Measurements from ENCODE around the gene SGCG.

DNA sequence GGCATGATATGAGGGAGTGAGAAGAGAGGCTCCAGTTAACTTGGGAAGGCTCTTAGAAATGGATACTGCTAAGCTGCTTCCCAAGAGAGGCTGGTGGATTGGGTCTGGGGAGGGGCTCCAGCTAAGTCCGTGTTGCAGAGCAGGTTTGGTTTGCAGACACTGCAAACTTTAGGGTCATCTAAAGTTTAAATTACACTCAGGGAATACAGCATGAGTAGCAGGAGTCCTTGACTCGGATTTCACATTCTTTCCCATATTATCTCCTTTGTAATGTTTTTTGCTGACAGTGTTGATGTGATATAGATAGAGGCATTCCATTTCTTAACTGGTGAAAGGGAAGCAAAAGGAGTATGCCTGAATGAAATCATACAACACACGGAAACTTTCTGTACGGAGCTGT is 31.9 kb downstream of the SGCG start:
- TF ChIP-seq, protein P1, sequence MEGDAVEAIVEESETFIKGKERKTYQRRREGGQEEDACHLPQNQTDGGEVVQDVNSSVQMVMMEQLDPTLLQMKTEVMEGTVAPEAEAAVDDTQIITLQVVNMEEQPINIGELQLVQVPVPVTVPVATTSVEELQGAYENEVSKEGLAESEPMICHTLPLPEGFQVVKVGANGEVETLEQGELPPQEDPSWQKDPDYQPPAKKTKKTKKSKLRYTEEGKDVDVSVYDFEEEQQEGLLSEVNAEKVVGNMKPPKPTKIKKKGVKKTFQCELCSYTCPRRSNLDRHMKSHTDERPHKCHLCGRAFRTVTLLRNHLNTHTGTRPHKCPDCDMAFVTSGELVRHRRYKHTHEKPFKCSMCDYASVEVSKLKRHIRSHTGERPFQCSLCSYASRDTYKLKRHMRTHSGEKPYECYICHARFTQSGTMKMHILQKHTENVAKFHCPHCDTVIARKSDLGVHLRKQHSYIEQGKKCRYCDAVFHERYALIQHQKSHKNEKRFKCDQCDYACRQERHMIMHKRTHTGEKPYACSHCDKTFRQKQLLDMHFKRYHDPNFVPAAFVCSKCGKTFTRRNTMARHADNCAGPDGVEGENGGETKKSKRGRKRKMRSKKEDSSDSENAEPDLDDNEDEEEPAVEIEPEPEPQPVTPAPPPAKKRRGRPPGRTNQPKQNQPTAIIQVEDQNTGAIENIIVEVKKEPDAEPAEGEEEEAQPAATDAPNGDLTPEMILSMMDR (conservative IDR thresholded peaks at IDR 0.05; ENCODE audit: low read length) = no peak
- TF ChIP-seq EZH2phosphoT487 (IDR thresholded peaks at IDR 0.05; ENCODE audit: borderline replicate concordance, low read depth, low read length) = no peak
